HG03066 (cell line): ENCODE data around the gene ARHGEF2.
A peak's percentile ranks its signal among the peaks of the same experiment; 100 is the strongest.
"Not testable (repeated sequence)": the region's sequence is repeated elsewhere in the genome, so short reads cannot be mapped to it uniquely, and the experiment has no call there.

Source experiments
- ATAC-seq: cut with Tn5 transposase; IDR thresholded peaks from one replicate; pipeline ENCODE4 v1.9.1; 2021; ENCODE audit warnings: low read depth; ENCODE audit not compliant: unreplicated experiment

The ARHGEF2 gene

DNA sequence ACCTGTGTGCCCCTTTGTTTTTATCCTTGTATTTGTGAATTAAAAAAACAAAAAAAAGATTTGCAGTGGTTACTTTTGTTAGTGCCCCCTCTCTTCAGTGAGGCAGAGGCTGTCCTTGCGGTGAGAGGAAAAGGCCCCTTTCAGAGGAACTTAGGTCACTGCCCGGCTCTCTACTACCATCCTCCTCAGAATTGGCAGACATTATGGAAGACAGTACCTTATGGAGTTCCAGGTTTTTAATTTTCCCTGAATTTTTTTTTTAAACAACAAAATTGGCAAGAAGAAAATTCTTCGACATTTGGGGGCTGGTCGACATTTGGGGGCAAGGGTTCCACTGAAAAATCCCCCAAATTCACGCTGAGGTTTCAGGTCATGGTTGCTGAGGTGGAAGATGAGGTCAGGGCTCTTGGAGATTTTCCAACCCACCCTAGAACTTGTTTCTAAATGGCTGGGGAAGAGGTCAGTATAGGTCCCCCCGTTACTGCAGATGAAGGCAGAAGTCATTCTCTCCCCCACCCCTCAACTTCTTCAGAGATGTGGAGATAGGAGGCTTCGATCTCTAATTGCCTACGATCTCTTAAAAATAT, 31.6 kb downstream of the ARHGEF2 start:
- ATAC-seq, result peak; percentile 11

DNA sequence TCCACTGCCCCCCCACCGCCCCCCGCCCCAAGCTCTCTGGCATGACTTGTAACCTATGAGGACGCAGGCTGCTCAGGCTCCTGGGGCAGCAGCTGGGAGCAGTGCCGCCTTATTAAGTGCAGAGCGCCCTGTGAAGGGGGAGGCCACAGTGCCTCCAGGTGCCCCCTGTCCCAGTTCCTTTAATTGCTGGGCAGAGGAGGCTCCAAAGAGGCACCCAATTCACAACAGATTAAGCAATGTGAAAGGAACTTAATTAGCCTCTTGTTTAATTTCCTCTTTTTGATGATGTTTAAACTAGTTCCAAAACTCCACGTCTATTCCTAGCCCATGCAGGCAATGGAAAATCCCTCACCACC, 33.9 kb downstream of the ARHGEF2 start:
- no peak for ATAC-seq

DNA sequence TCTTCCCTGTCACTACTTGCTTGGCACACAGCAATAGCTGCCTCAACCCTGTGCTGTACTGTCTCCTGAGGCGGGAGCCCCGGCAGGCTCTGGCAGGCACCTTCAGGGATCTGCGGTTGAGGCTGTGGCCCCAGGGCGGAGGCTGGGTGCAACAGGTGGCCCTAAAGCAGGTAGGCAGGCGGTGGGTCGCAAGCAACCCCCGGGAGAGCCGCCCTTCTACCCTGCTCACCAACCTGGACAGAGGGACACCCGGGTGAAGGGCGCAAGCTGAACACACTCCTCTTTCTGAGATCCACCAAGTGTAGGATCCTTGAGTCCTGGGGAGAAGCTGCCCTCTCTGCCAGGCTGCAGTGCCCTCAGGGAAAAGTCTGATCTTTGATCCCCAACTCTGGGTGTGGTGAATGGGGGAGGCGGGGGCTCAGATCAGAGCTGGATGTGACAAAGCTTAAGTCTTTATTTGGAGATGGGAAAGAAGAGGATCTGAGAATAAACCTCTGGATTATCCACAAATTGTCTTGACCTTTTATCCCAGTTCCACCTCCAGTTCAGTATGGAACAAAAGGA, 35.7 kb downstream of the ARHGEF2 start:
- no peak for ATAC-seq

DNA sequence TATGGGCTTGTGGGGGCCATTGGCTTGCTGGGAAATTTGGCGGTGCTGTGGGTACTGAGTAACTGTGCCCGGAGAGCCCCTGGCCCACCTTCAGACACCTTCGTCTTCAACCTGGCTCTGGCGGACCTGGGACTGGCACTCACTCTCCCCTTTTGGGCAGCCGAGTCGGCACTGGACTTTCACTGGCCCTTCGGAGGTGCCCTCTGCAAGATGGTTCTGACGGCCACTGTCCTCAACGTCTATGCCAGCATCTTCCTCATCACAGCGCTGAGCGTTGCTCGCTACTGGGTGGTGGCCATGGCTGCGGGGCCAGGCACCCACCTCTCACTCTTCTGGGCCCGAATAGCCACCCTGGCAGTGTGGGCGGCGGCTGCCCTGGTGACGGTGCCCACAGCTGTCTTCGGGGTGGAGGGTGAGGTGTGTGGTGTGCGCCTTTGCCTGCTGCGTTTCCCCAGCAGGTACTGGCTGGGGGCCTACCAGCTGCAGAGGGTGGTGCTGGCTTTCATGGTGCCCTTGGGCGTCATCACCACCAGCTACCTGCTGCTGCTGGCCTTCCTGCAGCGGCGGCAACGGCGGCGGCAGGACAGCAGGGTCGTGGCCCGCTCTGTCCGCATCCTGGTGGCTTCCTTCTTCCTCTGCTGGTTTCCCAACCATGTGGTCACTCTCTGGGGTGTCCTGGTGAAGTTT, 36.4 kb downstream of the ARHGEF2 start:
- no peak for ATAC-seq

GRCh38 chr1:155940993-155941844, 37.1 kb downstream of the ARHGEF2 start, which contains the start of gene RXFP4:
Gene RXFP4 (plus strand): TSS chr1:155941638. CDS start chr1:155941710, 72 bp downstream.
- no peak for ATAC-seq

DNA sequence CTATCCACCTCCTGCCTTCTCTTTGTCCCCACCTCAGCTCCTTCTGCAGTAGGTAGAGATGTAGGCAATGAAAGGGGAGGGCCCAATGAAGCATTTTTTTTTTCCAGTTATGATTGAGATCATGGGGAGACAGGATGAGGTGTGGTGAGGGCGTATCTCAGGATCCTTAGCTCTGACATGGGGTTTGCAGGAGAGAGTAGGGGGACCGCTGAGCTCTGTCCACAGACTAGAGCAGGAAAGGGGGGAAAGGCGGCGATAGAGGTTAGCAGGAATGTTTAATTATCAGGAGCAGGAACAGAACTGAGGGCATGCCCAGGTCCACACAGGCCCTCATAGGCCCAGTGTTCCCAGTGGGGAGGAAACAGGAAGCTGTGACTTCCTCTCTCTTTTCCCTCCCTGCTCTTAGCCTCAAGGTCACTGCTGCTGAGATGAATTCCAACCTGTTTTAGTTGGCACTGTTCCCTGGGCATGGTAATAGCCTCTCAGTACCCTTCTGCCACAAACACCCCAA, 37.8 kb downstream of the ARHGEF2 start:
- no peak for ATAC-seq

GRCh38 chr1:155938220-155938627, 40.1 kb downstream of the ARHGEF2 start:
- ATAC-seq, result no peak

- no peak for ATAC-seq
Observed at GRCh38 chr1:155934936-155935590, 43.3 kb downstream of the ARHGEF2 start.

DNA sequence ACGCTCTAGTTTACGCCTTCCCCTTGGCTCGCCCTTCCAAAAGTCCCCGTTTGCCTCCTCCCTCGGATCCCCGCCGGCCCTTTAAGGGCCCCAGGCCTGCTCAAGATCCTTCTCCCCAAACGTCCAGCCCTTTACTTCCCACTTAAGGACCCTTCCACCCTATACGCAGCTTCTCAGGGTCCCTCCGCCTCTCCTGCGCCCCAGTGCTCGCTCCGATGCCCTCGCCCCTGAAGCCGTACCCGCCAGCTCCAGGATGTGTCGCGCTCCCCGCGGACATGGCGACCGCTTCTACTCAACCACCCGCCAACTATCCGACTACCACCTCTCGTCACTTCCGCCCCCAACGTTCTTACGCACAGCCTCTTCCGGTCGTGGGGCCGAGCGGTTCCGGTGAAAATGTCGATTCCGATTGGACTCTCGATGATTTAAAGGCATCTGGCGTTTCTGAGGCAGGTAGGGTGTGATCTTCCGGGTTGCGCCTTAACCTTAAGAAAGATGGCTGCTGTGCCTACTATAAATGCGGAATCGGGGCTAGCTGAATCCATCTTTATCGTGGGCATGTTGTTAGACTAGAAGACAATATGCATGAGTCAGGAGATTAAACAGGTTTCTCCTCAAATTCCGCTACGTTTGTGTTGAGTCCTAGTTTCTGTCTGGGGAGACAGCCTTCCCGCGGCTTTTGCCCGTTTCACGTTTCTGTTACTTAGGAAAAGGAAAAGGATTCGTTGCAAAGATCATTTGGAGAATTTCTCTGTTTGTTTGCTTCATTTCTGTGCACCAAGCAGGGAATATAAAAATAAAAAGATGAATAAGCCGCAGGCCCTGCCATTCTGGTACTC, 44.0 kb downstream of the ARHGEF2 start, which contains the start of gene KHDC4:
TSS of gene KHDC4 (minus strand) at position 317 of the 839 bp plus-strand sequence. CDS start at position 277, 40 bp downstream.
- ATAC-seq, result peak; percentile 87

GRCh38 chr1:155933591-155934096, 44.7 kb downstream of the ARHGEF2 start:
- ATAC-seq, result no peak

DNA sequence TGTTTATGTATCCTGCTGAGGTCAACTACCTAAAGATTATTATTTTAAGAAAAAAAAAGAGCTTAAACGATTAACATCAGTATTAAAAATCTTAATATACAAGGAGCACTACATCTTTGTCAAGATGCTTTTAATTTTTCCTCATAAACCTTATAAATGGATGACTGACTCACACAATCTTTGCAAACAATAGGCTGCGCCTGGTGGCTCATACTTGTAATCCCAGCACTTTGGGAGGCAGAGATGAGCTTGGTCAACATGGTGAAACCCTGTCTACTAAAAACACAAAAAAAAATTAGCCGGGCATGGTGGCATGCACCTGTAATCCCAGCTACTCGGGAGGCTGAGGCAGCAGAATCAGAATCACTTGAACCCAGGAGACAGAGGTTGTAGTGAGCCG, 45.9 kb downstream of the ARHGEF2 start:
- no peak for ATAC-seq

DNA sequence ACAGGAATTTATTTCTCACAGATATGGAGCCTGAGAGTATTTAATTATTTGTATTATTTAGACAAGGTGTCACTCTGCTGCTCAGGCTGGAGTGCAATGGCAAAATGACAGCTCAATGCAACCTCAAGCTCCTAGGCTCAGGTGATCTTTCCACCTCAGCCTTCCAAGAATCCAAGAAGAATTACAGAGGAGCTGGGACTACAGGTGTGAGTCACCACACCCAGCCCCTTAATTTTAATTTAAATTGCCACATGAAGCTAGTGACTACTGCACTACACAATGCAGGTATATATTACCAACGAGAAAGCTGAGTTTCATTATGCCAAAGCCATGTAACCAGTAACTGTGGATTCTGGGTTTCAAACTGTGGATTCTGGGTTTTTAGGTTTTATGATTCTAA, 46.3 kb downstream of the ARHGEF2 start:
- no peak for ATAC-seq

DNA sequence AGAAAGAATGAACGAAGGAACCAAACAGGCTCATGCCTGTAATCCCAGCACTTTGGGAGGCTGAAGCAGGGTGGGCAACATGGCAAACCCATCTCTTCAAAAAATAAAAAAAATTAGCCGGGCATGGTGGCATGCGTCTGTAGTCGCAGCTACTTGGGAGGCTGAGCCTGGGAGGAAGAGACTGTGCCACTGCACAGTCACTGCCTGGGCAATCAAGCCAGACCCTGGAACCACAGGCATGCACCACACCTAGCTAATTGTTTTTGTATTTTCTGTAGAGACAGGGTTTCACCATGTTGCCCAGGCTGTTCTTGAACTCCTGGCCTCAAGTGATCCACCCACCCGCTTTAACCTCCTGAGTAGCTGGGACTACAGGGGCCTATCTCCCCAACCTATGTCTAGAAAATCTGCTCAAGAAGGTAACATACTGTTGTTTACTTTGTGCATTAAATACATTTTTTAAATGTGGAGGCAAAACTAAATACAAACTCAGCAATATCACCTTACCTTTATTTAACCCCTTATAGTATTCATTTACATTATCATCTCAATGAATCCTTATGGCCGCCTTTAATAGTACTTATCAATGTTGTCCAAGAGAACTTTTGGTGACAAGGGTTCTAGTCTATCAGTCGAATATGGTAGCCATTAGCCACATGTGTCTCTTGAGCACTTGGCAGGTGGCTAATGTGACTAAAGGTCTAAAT, 46.9 kb downstream of the ARHGEF2 start:
- no peak for ATAC-seq

DNA sequence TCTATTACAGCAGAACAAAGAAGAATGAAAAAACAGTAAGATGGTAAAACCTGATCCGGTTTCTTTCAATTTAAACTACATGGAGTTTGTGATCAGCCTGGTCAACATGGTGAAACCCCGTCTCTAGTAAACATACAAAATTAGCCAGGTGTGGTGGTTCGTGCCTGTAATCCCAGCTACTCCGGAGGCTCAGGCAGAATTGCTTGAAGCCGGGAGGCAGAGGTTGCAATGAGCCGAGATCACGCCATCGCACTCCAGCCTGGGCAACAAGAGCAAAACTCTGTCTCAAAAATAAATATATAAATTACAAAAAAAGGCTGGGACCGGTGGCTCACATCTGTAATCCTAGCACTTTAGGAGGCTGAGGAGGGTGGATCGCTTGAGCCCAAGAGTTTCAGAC, 47.6 kb downstream of the ARHGEF2 start:
- ATAC-seq, result not testable (repeated sequence)

- no peak for ATAC-seq
Observed at GRCh38 chr1:155929057-155929456, 49.3 kb downstream of the ARHGEF2 start.

DNA sequence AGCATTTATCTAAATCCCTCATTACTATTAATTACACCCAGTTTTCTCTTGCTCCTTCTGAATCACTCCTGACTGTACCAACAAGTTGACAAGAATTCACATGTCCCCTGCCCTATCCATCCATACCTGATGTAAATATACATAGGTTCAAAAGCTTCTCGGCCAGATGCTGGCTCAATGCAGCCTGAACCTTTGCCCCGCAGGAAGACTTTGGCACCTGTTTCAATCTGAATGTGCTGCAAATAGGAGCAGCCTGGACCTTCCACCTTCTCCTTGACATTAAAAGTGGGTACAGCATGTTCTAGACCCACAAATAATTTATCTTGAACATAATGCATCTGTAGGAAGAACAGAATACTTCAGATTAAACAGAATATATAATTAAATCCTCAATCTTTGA, 52.8 kb downstream of the ARHGEF2 start:
- ATAC-seq, result no peak

DNA sequence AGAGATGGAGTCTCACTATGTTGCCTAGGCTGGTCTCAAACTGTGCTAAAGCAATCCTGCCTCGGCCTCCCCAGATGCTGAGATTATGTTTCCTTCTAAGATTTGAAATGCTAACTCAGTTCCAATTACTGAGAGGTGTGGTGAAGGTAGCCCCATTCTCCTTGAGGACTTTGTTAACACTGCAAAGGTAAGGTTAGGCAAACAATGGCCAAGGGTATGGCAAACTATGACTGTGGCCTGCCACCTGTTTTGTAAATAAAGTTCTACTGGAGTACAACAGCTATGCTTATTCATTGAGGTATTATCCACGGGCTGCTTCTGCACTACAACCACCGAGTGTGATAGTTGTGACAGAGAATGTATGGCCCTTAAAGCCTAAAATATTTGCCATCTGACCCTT, 57.6 kb downstream of the ARHGEF2 start:
- ATAC-seq, result no peak

- ATAC-seq, result no peak
Observed at GRCh38 chr1:155919801-155920200, 58.5 kb downstream of the ARHGEF2 start.

- no peak for ATAC-seq
Observed at GRCh38 chr1:155918660-155919059, 59.7 kb downstream of the ARHGEF2 start.
